Sigmoid colon (tissue), 7 donors: ENCODE measurements around the gene ATXN2. TPM values are rescaled to one million over a fixed set of nuclear protein-coding genes. Genes with fewer than 3 reads are reported as not detected.
A peak's percentile ranks its signal among the peaks of the same experiment; 100 is the strongest.

Experiments used
- DNase-seq: peaks from one replicate; pipeline ENCODE4 v3.0.0-alpha.2; 2019
- H3K27ac ChIP-seq, 4 donors: fragments of 200-600 bp; sonication (generic); one replicate each; pipeline ENCODE4 v1.5.1; 2016 to 2019; ENCODE audit warnings: mild to moderate bottlenecking in 1 of 4
- H3K27me3 ChIP-seq, 3 donors: fragments of 200-600 bp; sonication (generic); one replicate each; pipeline ENCODE4 v1.5.1; 2019; ENCODE audit warnings: mild to moderate bottlenecking in 1 of 3
- H3K36me3 ChIP-seq, 4 donors: fragments of 200-600 bp; sonication (generic); one replicate each; pipeline ENCODE4 v1.5.1; 2016 to 2019
- H3K4me1 ChIP-seq, 4 donors: fragments of 200-600 bp; sonication (generic); one replicate each; pipeline ENCODE4 v1.5.1; 2017 to 2019
- H3K4me3 ChIP-seq, 4 donors: fragments of 200-600 bp; sonication (generic); one replicate each; pipeline ENCODE4 v1.5.1; 2017 to 2019; ENCODE audit warnings: mild to moderate bottlenecking in 2 of 4, moderate library complexity in 1 of 4
- H3K9me3 ChIP-seq, 4 donors: fragments of 200-600 bp in 3 of 4; sonication (generic) in 3 of 4; one replicate each; pipeline versions ENCODE4 v1.5.1 to v1.6.1; 2013 to 2019
- EP300 ChIP-seq, 4 donors: sonication (generic); formaldehyde crosslinking; IDR thresholded peaks; one replicate each; pipeline ENCODE4 v1.6.1; 2017; ENCODE audit warnings: antibody characterized with exemption in 4 of 4
- POLR2A ChIP-seq, 2 donors: fragments of 450-650 bp; IDR thresholded peaks; one replicate each; pipeline ENCODE4 v1.6.1; 2016; ENCODE audit warnings: antibody characterized with exemption in 2 of 2, mild to moderate bottlenecking in 2 of 2, moderate library complexity in 2 of 2
- POLR2AphosphoS5 ChIP-seq, 4 donors: sonication (generic); formaldehyde crosslinking; IDR thresholded peaks; one replicate each; pipeline ENCODE4 v1.6.1; 2017; ENCODE audit warnings: antibody characterized with exemption in 4 of 4
- WGBS, 2 donors: extraction: QIAGEN DNeasy Blood & Tissue Kit; methylation state at CpG; one replicate each; pipeline ENCODE4 v1.1.7; 2013; 5-methylcytosine and 5-hydroxymethylcytosine counted together
- intact Hi-C: fragments of 100-400 bp; cut with DNase I; formaldehyde crosslinking; loops from one replicate; pipeline ENCODE4 v1.15.1; 2023
- polyA plus RNA-seq, 3 donors: library from polyadenylated mRNA; stranded (reverse); fragments of 200-250 nt; gene quantifications; one replicate each; pipeline ENCODE4 v1.2.3, GENCODE V29; 2013
- total RNA-seq, 4 donors: library from RNA; depleted of rRNA; stranded (reverse); fragments of >200 nt; gene quantifications; one replicate each; pipeline ENCODE4 v1.1.0, GENCODE V29; 2016
- TF ChIP-seq, protein P1 (sequence below), 4 experiments: fragments of 450-650 bp in 3 of 4; fragments of 200-600 bp in 1 of 4; IDR thresholded peaks; one replicate each; pipeline ENCODE4 v1.5.1; 2016 to 2019; ENCODE audit warnings: antibody characterized with exemption in 4 of 4, mild to moderate bottlenecking in 3 of 4, moderate library complexity in 2 of 4
- donor health status: healthy with polysubstance abuse.
- donor health status: Bipolar disorder and iron deficiency.
- donor health status: healthy.

The ATXN2 gene
- total and polyA plus RNA-seq, 7 donors = 6.5 to 119 (median 42.5) TPM

DNA sequence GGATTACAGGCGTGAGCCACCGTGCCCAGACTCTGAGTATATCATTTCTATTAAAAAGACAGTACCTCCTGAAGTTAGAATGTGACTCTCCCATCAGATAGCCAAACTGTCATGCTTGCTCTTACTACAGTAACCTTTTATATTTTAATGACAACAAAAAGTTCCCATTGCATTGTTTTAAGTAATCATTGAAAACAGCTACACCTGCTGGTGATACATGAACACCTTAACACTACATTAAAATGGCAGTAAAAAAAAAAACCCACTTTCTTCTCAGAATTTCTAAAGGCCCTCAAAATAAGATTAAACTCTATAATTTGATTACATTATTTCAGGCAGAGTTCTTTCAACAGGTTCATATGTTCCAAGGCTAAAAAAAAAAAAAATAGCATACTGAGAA lies 116.7 kb downstream of the ATXN2 start:
- H3K27ac ChIP-seq = no peak overlapping the region
- intact Hi-C loops = no loop called here
- H3K4me3 ChIP-seq = no peak overlapping the region
- DNase-seq = no peak
- no peaks in the 10 kb centered on the region for H3K27me3 ChIP-seq
- no peak for TF ChIP-seq EP300 (IDR thresholded peaks at IDR 0.05)
- no peak for TF ChIP-seq POLR2A (IDR thresholded peaks at IDR 0.05)
- WGBS, 2 donors = 96 to 97% methylated on average over 2 of the region's 2 CpGs
- H3K36me3 ChIP-seq = peaks cover 24 to 95% (median 54%) of the 10 kb centered on the region in 4 donors
- no peaks in the 10 kb centered on the region for H3K9me3 ChIP-seq
- no peaks in the 10 kb centered on the region for H3K4me1 ChIP-seq

DNA sequence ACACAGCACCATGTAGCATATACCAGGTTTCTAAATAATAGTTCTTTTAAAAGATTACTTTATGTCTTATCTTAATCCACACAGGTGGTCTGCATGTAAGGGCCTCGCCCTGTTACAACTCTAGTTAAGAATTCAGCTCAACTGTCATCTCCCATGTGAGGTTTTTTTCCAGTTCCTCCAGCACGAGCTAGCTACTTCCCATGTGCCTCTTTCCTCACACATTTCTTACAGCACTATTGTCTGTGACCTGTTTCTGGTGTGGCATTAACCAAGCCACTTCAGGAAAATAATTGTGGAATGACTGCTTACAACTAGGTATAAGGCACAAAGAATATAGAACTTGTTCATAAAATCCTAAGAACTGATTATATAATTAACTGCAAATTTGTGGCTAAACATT lies 127.9 kb downstream of the ATXN2 start:
- WGBS, 2 donors = 76 to 83% methylated on average over 2 of the region's 2 CpGs
- Histone ChIP-seq H3K27me3 (no peaks in the 10 kb centered on the region), H3K27ac (no peak overlapping the region), H3K4me3 (no peak overlapping the region), H3K36me3 (peaks cover 0 to 67% (median 19%) of the 10 kb centered on the region in 4 donors), H3K9me3 (no peaks in the 10 kb centered on the region), H3K4me1 (peaks cover 0 to 9% (median 7%) of the 10 kb centered on the region in 4 donors)
- intact Hi-C loops = no loop called here
- TF ChIP-seq EP300 (IDR thresholded peaks at IDR 0.05) (no peak), POLR2A (IDR thresholded peaks at IDR 0.05) (no peak), POLR2AphosphoS5 (IDR thresholded peaks at IDR 0.05) (no peak)
- TF ChIP-seq, protein P1, sequence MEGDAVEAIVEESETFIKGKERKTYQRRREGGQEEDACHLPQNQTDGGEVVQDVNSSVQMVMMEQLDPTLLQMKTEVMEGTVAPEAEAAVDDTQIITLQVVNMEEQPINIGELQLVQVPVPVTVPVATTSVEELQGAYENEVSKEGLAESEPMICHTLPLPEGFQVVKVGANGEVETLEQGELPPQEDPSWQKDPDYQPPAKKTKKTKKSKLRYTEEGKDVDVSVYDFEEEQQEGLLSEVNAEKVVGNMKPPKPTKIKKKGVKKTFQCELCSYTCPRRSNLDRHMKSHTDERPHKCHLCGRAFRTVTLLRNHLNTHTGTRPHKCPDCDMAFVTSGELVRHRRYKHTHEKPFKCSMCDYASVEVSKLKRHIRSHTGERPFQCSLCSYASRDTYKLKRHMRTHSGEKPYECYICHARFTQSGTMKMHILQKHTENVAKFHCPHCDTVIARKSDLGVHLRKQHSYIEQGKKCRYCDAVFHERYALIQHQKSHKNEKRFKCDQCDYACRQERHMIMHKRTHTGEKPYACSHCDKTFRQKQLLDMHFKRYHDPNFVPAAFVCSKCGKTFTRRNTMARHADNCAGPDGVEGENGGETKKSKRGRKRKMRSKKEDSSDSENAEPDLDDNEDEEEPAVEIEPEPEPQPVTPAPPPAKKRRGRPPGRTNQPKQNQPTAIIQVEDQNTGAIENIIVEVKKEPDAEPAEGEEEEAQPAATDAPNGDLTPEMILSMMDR (IDR thresholded peaks at IDR 0.05) = no peak
- no peak for DNase-seq

DNA sequence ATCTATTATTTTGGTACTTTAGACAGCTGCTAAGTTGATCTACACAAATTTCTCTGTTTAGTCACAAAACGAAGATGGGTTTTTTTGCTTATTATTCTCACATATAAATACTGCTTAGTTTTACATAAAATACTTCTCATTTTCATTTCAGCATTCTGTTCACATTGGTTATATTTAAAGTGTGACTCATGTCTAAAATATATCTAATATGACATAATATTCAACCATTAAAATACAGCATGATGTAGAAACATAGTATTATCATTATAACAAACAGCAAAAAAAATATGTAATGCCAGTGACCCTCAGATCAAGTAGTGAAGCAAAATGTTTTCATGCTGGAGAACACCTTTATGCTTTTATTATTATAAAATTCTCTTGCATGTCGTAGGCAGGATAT lies 129.7 kb downstream of the ATXN2 start:
- DNase-seq = no peak
- no peaks in the 10 kb centered on the region for H3K27me3 ChIP-seq
- TF ChIP-seq POLR2A (IDR thresholded peaks at IDR 0.05) (no peak), POLR2AphosphoS5 (IDR thresholded peaks at IDR 0.05) (no peak), EP300 (IDR thresholded peaks at IDR 0.05) (no peak)
- TF ChIP-seq, protein P1 (IDR thresholded peaks at IDR 0.05) = no peak
- no peak overlapping the region for H3K27ac ChIP-seq
- no peak overlapping the region for H3K4me3 ChIP-seq
- peaks cover 0 to 50% (median 10%) of the 10 kb centered on the region in 4 donors for H3K36me3 ChIP-seq
- peaks cover 0 to 9% (median 7%) of the 10 kb centered on the region in 4 donors for H3K4me1 ChIP-seq
- 83 to 85% methylated on average over 2 of the region's 2 CpGs for WGBS, 2 donors
- no peaks in the 10 kb centered on the region for H3K9me3 ChIP-seq
- intact Hi-C loops = no loop called here

DNA sequence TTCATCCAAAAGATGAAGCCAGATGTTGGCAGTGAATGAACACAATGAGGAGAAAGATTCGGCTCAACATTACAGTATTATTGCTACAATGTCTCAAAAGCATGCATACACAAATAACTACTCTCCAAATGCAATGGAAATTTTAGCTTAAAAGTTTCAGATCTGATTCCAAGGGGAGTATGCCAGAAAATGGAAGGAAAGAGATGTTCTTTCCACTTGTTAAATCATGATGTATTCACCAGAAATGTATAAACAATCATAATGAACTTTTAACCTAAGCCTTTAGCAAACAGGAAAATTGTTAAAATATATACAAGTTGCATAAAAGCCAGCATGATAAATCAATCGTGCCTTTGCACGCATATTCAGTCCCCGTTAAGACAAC lies 131.3 kb downstream of the ATXN2 start:
- H3K4me1 ChIP-seq = peaks cover 0 to 9% (median 7%) of the 10 kb centered on the region in 4 donors
- peak overlapping the region in 3 of 4 donors; percentile 21 to 29 (median 21) for H3K27ac ChIP-seq
- H3K9me3 ChIP-seq = no peaks in the 10 kb centered on the region
- no peak for DNase-seq
- WGBS, 2 donors = 73 to 82% methylated on average over 4 of the region's 4 CpGs
- H3K27me3 ChIP-seq = no peaks in the 10 kb centered on the region
- TF ChIP-seq EP300 (IDR thresholded peaks at IDR 0.05) = no peak
- TF ChIP-seq POLR2AphosphoS5 (IDR thresholded peaks at IDR 0.05) = peak in 1 of 4 donors; percentile 8
- TF ChIP-seq, protein P1 (IDR thresholded peaks at IDR 0.05) = no peak
- H3K4me3 ChIP-seq = no peak overlapping the region
- intact Hi-C loops = no loop called here
- peaks cover 0 to 48% (median 8%) of the 10 kb centered on the region in 4 donors for H3K36me3 ChIP-seq

DNA sequence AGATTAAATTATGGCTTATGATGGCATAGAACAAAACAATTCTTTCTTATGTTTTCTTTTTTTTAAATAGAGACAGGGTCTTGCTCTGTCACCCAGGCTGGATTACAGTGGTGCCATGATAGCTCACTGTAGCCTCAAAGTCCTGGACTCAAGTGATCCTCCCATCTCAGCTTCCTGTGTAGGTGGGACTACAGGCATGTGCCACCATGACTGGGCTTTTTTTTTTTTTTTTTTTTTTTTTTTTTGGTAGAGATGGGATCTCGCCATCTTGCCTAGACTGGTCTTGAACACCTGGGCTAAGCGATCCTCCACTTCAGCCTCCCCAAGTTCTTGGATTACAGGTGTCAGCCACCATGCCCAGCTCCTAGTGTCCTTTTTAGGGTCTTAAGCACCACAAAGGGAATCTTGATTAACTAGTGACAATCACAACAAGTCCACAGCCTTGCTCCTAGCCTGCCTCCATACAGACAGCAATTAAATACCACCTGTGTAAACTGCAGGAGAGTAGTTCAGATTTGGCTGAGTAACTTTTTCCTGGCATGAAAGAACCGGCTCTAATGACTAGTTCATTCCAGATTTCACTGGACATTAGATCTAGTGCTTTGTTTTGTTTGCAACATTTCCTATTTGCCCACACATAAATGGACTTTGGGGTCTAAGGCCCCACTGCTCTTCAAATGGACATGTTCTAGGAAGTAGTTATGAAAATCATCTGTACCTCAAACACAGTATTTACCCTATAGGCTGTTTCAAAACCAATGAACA lies 131.8 kb downstream of the ATXN2 start:
- H3K36me3 ChIP-seq = peaks cover 0 to 42% (median 8%) of the 10 kb centered on the region in 4 donors
- 72 to 82% methylated on average over 3 of the region's 3 CpGs for WGBS, 2 donors
- peak overlapping the region in 3 of 4 donors; percentile 21 to 29 (median 21) for H3K27ac ChIP-seq

More for the DNA sequence above, 131.8 kb downstream of the ATXN2 start:
- Histone ChIP-seq H3K27me3 (no peaks in the 10 kb centered on the region), H3K9me3 (no peaks in the 10 kb centered on the region), H3K4me1 (peaks cover 0 to 13% (median 10%) of the 10 kb centered on the region in 4 donors), H3K4me3 (no peak overlapping the region)
- intact Hi-C loops = no loop called here
- no peak for DNase-seq
- TF ChIP-seq, protein P1 (IDR thresholded peaks at IDR 0.05) = no peak
- TF ChIP-seq POLR2AphosphoS5 (IDR thresholded peaks at IDR 0.05) (no peak), POLR2A (IDR thresholded peaks at IDR 0.05) (no peak), EP300 (IDR thresholded peaks at IDR 0.05) (no peak)
